WTC11 (cell line): ENCODE results near the gene FRS2. TPM values are rescaled to one million over a fixed set of nuclear protein-coding genes. Genes with fewer than 3 reads are reported as not detected.

Experiments
- ATAC-seq: fragments of 200-7000 bp; cut with Tn5 transposase; 2 replicates; pipeline ENCODE4 v1.10.0; 2021; ENCODE audit warnings: mild to moderate bottlenecking, moderate library complexity
- CTCF ChIA-PET: fragments of 300-600 bp; sonication (Branson Sonifier 250); formaldehyde crosslinking; loops from one replicate; lab custom pipeline; 2021; ENCODE audit warnings: antibody characterized with exemption; lab: Charles Lee
- POLR2A ChIA-PET: fragments of 350-600 bp; sonication (Branson Sonifier 250); formaldehyde crosslinking; loops from one replicate; lab custom pipeline; 2021; ENCODE audit warnings: antibody characterized with exemption; lab: Charles Lee
- DNase-seq: peaks from one replicate; pipeline ENCODE4 v3.0.0; 2021; ENCODE audit warnings: low spot score
- H3K27ac Mint-ChIP-seq: 2 replicates; pipeline ENCODE4 v1.8.0; 2021; ENCODE audit warnings: mixed read lengths
- H3K27me3 Mint-ChIP-seq: 2 replicates; pipeline ENCODE4 v1.8.0; 2021; ENCODE audit warnings: low read depth, mild to moderate bottlenecking, moderate library complexity, mixed read lengths
- H3K36me3 Mint-ChIP-seq: 2 replicates; pipeline ENCODE4 v1.8.0; 2021; ENCODE audit warnings: mixed read lengths
- H3K4me1 Mint-ChIP-seq: 2 replicates; pipeline ENCODE4 v1.8.0; 2022; ENCODE audit warnings: mixed read lengths
- H3K4me3 Mint-ChIP-seq: 2 replicates; pipeline ENCODE4 v1.8.0; 2021; ENCODE audit warnings: mild to moderate bottlenecking, moderate library complexity, mixed read lengths
- H3K9me3 Mint-ChIP-seq: 2 replicates; pipeline ENCODE4 v1.8.0; 2021; ENCODE audit warnings: mixed read lengths
- AFF4 ChIP-seq: sonication (generic); formaldehyde crosslinking; IDR thresholded peaks from 2 replicates; pipeline ENCODE4 v1.8.1; 2023; ENCODE audit warnings: mild to moderate bottlenecking, missing genetic modification reagents, borderline replicate concordance
- CDX4 ChIP-seq: fragments of 250-450 bp; sonication (Bioruptor Pico); IDR thresholded peaks from 2 replicates; pipeline ENCODE4 v1.9.0; 2021; ENCODE audit warnings: moderate library complexity, mild to moderate bottlenecking, inconsistent platforms, borderline replicate concordance
- IRF1 ChIP-seq: sonication (generic); formaldehyde crosslinking; IDR thresholded peaks from 2 replicates; pipeline ENCODE4 v1.8.0; 2023; ENCODE audit warnings: missing genetic modification reagents
- MAX ChIP-seq: sonication (generic); formaldehyde crosslinking; IDR thresholded peaks from 2 replicates; pipeline ENCODE4 v1.8.0; 2022; ENCODE audit warnings: mild to moderate bottlenecking, missing genetic modification reagents
- STAT6 ChIP-seq: sonication (generic); formaldehyde crosslinking; conservative IDR thresholded peaks from 2 replicates; pipeline ENCODE4 v1.8.1; 2023; ENCODE audit warnings: mild to moderate bottlenecking, low read depth, missing genetic modification reagents, moderate library complexity
- USF2 ChIP-seq: sonication (generic); formaldehyde crosslinking; IDR thresholded peaks from 2 replicates; pipeline ENCODE4 v1.8.1; 2023; ENCODE audit warnings: mild to moderate bottlenecking, missing genetic modification reagents, moderate library complexity
- ZBTB21 ChIP-seq: sonication (generic); formaldehyde crosslinking; IDR thresholded peaks from 2 replicates; pipeline ENCODE4 v1.8.1; 2023; ENCODE audit warnings: mild to moderate bottlenecking, missing genetic modification reagents, borderline replicate concordance
- ZNF138 ChIP-seq: sonication (generic); formaldehyde crosslinking; conservative IDR thresholded peaks from 2 replicates; pipeline ENCODE4 v1.8.1; 2022; ENCODE audit warnings: mild to moderate bottlenecking, moderate library complexity, missing genetic modification reagents
- ZNF219 ChIP-seq: sonication (generic); formaldehyde crosslinking; IDR thresholded peaks from 2 replicates; pipeline ENCODE4 v1.8.0; 2023; ENCODE audit warnings: missing genetic modification reagents, mild to moderate bottlenecking, borderline replicate concordance
- ZNF512 ChIP-seq: sonication (generic); formaldehyde crosslinking; IDR thresholded peaks from 2 replicates; pipeline ENCODE4 v1.8.1; 2022; ENCODE audit warnings: missing genetic modification reagents, borderline replicate concordance
- ZNF532 ChIP-seq: fragments of 250-450 bp; sonication (Bioruptor Pico); IDR thresholded peaks from 2 replicates; pipeline ENCODE4 v1.9.0; 2021; ENCODE audit warnings: mild to moderate bottlenecking, borderline replicate concordance
- ZSCAN18 ChIP-seq: fragments of 250-450 bp; sonication (Bioruptor Pico); IDR thresholded peaks from 2 replicates; pipeline ENCODE4 v2.1.2; 2022; ENCODE audit warnings: mild to moderate bottlenecking, moderate library complexity
- total RNA-seq: library from RNA; stranded (reverse); gene quantifications from 3 replicates; pipeline ENCODE4 v1.2.3, GENCODE V29; 2021

FRS2 gene
- total RNA-seq, 1 experiment from 2014 or later, result 26.1 TPM

- Mint-ChIP-seq H3K9me3 (peaks cover 26% of the 10 kb centered on the region), H3K4me1 (peaks cover 32% of the 10 kb centered on the region), H3K27ac (no peak overlapping the region), H3K27me3 (no peaks in the 10 kb centered on the region), H3K4me3 (no peak overlapping the region), H3K36me3 (peaks cover 13% of the 10 kb centered on the region; the same call in 1 of the 2 replicates)
- ATAC-seq, result no peak
- ChIA-PET POLR2A (no interaction called here), CTCF (interaction anchor here (1.2 kb wide), 1 partner anchor 36 kb away, joined by 3 read pairs; no protein-coding TSS in a partner anchor)
- TF ChIP-seq ZNF138 (CRISPR knock-in tag) (no peak), ZSCAN18 (CRISPR knock-in tag) (no peak), CDX4 (CRISPR knock-in tag) (no peak), IRF1 (no peak), MAX (no peak), ZNF532 (CRISPR knock-in tag) (no peak), STAT6 (CRISPR knock-in tag) (no peak), USF2 (CRISPR knock-in tag) (no peak)
- DNase-seq, result no peak
Measured at GRCh38 chr12:69517406-69517805, 47.2 kb downstream of the FRS2 start.

- TF ChIP-seq AFF4 (CRISPR knock-in tag) (no peak), ZNF512 (CRISPR knock-in tag) (no peak), ZNF219 (CRISPR knock-in tag) (no peak), ZBTB21 (CRISPR knock-in tag) (no peak)
- TF ChIP-seq, all 79 proteins: peak for 0
- peaks cover 31% of the 10 kb centered on the region for H3K9me3 Mint-ChIP-seq
- H3K4me3 Mint-ChIP-seq, result no peak overlapping the region
Measured at GRCh38 chr12:69519871-69520270, 49.7 kb downstream of the FRS2 start.

More at GRCh38 chr12:69519871-69520270, 49.7 kb downstream of the FRS2 start:
- H3K4me1 Mint-ChIP-seq, result peaks cover 9% of the 10 kb centered on the region
- DNase-seq (no peak), ATAC-seq (no peak)
- H3K27me3 Mint-ChIP-seq, result no peaks in the 10 kb centered on the region
- H3K36me3 Mint-ChIP-seq, result peaks cover 17% of the 10 kb centered on the region; the same call in 1 of the 2 replicates
- CTCF ChIA-PET, result no interaction called here
- POLR2A ChIA-PET, result no interaction called here
- H3K27ac Mint-ChIP-seq, result no peak overlapping the region
